Nephron (organoid): ENCODE data around the gene DYSF.

ENCODE experiments used
- H3K27ac Mint-ChIP-seq, 3 experiments: 2 replicates each; pipeline ENCODE4 v1.8.0; 2020; ENCODE audit warnings: mixed read lengths in 3 of 3, mild to moderate bottlenecking in 2 of 3, moderate library complexity in 1 of 3
- H3K27me3 Mint-ChIP-seq: 2 replicates; pipeline ENCODE4 v1.8.0; 2021; ENCODE audit warnings: low read depth, mild to moderate bottlenecking, moderate library complexity, mixed read lengths
- H3K36me3 Mint-ChIP-seq: 2 replicates; pipeline ENCODE4 v1.8.0; 2020; ENCODE audit warnings: low read depth, mixed read lengths
- H3K4me1 Mint-ChIP-seq: 2 replicates; pipeline ENCODE4 v1.8.0; 2020; ENCODE audit warnings: mixed read lengths
- H3K4me3 Mint-ChIP-seq, 3 experiments: 2 replicates each; pipeline ENCODE4 v1.8.0; 2020; ENCODE audit warnings: mild to moderate bottlenecking in 3 of 3, mixed read lengths in 3 of 3, moderate library complexity in 2 of 3
- H3K9me3 Mint-ChIP-seq: 2 replicates; pipeline ENCODE4 v1.8.0; 2020; ENCODE audit warnings: mixed read lengths
- TF ChIP-seq, protein P1 (sequence below), 3 experiments: fragments of 200-600 bp; sonication (generic); IDR thresholded peaks; one replicate each; pipeline ENCODE4 v1.5.0; 2021; ENCODE audit warnings: antibody characterized with exemption in 3 of 3; ENCODE audit not compliant: unreplicated experiment in 3 of 3

Gene DYSF

DNA sequence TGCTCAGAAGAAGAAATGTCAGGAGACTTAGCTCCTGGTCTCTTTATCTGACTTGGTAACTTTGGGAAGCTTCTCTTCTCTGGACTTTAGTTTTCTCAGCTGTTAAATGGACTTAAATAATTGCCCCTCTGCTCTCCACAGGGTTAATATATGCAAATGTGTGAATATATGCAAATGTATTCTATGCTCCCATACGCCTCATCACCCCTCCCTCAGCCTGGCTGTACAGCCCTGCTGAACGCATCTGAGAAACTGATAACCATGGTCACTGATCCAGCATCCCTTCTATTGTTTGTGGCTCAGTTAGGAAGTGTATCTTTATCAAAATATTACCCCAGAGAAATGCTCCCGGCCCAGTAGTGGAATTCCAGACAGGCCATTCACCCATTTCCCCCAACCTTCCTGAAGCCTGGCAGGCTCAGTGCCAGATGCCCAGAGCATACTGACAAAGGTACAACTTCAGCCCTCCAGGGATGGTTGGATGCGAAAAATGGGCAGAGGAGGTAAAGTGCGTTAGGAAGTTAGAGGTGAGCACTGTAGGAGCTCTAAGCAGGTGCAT is 103.4 kb downstream of the DYSF start:
- peak overlapping the region in 1 of 3 experiments; percentile 47 for H3K27ac Mint-ChIP-seq
- peaks cover 58% of the 10 kb centered on the region for H3K27me3 Mint-ChIP-seq
- TF ChIP-seq, protein P1, sequence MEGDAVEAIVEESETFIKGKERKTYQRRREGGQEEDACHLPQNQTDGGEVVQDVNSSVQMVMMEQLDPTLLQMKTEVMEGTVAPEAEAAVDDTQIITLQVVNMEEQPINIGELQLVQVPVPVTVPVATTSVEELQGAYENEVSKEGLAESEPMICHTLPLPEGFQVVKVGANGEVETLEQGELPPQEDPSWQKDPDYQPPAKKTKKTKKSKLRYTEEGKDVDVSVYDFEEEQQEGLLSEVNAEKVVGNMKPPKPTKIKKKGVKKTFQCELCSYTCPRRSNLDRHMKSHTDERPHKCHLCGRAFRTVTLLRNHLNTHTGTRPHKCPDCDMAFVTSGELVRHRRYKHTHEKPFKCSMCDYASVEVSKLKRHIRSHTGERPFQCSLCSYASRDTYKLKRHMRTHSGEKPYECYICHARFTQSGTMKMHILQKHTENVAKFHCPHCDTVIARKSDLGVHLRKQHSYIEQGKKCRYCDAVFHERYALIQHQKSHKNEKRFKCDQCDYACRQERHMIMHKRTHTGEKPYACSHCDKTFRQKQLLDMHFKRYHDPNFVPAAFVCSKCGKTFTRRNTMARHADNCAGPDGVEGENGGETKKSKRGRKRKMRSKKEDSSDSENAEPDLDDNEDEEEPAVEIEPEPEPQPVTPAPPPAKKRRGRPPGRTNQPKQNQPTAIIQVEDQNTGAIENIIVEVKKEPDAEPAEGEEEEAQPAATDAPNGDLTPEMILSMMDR (IDR thresholded peaks at IDR 0.05; ENCODE audit: unreplicated experiment in 3 of 3), result no peak
- no peaks in the 10 kb centered on the region for H3K9me3 Mint-ChIP-seq
- no peaks in the 10 kb centered on the region for H3K36me3 Mint-ChIP-seq
- H3K4me3 Mint-ChIP-seq, result no peak overlapping the region
- H3K4me1 Mint-ChIP-seq, result peaks cover 12% of the 10 kb centered on the region

- H3K4me1 Mint-ChIP-seq, result peaks cover 12% of the 10 kb centered on the region
- no peak overlapping the region for H3K4me3 Mint-ChIP-seq
- H3K27me3 Mint-ChIP-seq, result peaks cover 57% of the 10 kb centered on the region
- H3K9me3 Mint-ChIP-seq, result no peaks in the 10 kb centered on the region
- no peaks in the 10 kb centered on the region for H3K36me3 Mint-ChIP-seq
- TF ChIP-seq, protein P1 (IDR thresholded peaks at IDR 0.05; ENCODE audit: unreplicated experiment in 3 of 3), result no peak
- peak overlapping the region in 1 of 3 experiments; percentile 47 for H3K27ac Mint-ChIP-seq
Observed at GRCh38 chr2:71557321-71557720, 104.0 kb downstream of the DYSF start.

DNA sequence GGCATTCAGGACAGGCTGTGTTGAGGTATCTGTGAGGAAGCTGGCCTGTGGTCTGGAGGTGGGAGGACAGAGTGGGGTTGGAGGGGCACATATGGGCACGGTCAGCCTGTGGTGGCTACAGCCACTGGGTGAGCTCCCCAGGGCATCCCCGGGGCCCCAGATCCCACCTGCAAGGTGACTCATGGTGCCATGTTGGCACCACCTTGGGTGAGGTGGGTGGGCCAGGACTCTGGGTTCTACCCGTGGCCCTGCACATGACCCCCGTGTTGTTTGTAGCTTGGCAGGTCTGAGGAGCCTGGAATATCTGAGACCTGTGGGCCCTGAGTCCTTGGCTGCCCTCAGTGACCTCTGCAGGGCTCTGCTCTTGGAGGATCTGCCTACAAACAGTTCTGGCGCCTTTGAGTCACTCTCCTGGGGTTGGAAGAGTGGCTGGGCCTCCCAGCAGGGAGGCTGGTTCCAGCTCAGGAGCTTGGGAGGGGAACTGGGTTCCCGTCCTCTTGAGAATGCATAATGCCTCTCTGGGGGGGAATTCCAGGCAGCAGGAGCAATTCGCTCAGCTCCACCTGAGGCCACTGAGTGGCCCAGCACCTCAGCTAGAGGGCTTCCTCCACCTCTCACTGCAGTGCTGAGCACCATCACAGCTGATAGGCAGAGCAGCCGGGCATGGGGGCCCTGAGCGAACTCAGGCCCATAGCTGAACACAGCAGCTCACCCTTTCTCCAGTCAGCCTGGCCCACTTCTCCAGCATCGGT is 105.1 kb downstream of the DYSF start:
- Mint-ChIP-seq H3K9me3 (no peaks in the 10 kb centered on the region), H3K27me3 (peaks cover 66% of the 10 kb centered on the region), H3K27ac (peak overlapping the region in 1 of 3 experiments; percentile 86), H3K36me3 (no peaks in the 10 kb centered on the region), H3K4me1 (peaks cover 12% of the 10 kb centered on the region), H3K4me3 (peak overlapping the region in 1 of 3 experiments; percentile 32)
- TF ChIP-seq, protein P1 (IDR thresholded peaks at IDR 0.05; ENCODE audit: unreplicated experiment in 3 of 3), result no peak

- TF ChIP-seq, protein P1 (IDR thresholded peaks at IDR 0.05; ENCODE audit: unreplicated experiment in 3 of 3), result no peak
- peak overlapping the region in 1 of 3 experiments; percentile 32 for H3K4me3 Mint-ChIP-seq
- H3K36me3 Mint-ChIP-seq, result no peaks in the 10 kb centered on the region
- peaks cover 61% of the 10 kb centered on the region for H3K27me3 Mint-ChIP-seq
- H3K27ac Mint-ChIP-seq, result peak overlapping the region in 1 of 3 experiments; percentile 86
- peaks cover 12% of the 10 kb centered on the region for H3K4me1 Mint-ChIP-seq
- H3K9me3 Mint-ChIP-seq, result no peaks in the 10 kb centered on the region
Observed at GRCh38 chr2:71559080-71559827, 105.9 kb downstream of the DYSF start.

- peak overlapping the region in 1 of 3 experiments; percentile 86 for H3K27ac Mint-ChIP-seq
- TF ChIP-seq, protein P1 (IDR thresholded peaks at IDR 0.05; ENCODE audit: unreplicated experiment in 3 of 3), result no peak
- no peaks in the 10 kb centered on the region for H3K36me3 Mint-ChIP-seq
- peaks cover 12% of the 10 kb centered on the region for H3K4me1 Mint-ChIP-seq
- peak overlapping the region in 2 of 3 experiments; percentile 41 to 42 for H3K4me3 Mint-ChIP-seq
- no peaks in the 10 kb centered on the region for H3K9me3 Mint-ChIP-seq
- H3K27me3 Mint-ChIP-seq, result peaks cover 56% of the 10 kb centered on the region
Observed at GRCh38 chr2:71559828-71560637, 106.7 kb downstream of the DYSF start.
